ENCODE results near the gene UNC80.

DNA sequence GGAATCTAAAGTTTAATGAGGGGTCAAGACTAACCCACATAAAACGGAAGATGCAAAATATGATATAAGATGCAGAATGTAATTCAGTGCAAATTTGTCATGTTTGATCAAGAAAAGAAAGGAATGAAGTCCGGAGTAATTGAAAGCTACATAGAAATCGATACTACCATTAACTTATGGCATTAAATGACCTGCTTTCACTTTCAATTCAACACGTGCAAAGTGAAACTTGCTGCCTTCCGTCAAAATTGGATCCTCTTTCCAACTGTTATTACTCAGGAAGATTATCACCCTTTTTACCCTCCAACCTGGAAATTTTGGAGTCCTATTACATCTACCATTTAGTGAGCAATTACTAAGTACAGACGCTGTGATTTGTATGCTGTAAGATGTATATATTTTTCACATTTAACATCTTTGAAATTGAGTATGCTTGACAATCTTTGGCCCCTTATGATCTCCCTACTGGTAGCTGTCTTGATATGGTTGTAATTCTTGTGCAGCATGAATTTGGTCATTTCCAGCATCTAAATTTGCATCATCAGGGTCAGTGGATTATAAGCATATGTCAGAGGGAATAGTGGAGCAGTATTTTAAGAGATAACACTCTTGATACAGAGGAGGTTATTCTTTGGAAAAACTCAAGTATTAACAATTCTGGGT lies 18.6 kb downstream of the UNC80 start:
- no peak for TF ChIP-seq SP1 (IDR thresholded peaks at IDR 0.05)
- no peak for TF ChIP-seq TARDBP (IDR thresholded peaks at IDR 0.05)
- TF ChIP-seq BHLHE40 (IDR thresholded peaks at IDR 0.05; ENCODE audit: borderline replicate concordance) = no peak
- TF ChIP-seq, protein P1, sequence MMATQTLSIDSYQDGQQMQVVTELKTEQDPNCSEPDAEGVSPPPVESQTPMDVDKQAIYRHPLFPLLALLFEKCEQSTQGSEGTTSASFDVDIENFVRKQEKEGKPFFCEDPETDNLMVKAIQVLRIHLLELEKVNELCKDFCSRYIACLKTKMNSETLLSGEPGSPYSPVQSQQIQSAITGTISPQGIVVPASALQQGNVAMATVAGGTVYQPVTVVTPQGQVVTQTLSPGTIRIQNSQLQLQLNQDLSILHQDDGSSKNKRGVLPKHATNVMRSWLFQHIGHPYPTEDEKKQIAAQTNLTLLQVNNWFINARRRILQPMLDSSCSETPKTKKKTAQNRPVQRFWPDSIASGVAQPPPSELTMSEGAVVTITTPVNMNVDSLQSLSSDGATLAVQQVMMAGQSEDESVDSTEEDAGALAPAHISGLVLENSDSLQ (IDR thresholded peaks at IDR 0.05) = no peak
- no peak for TF ChIP-seq SUZ12 (IDR thresholded peaks at IDR 0.05)

Data from HEK293T (cell line).